ENCODE measurements around the gene PKIG.

Gene PKIG

GRCh38 chr20:44619294-44619693 is 36.9 kb downstream of the PKIG start:
- no peak for DNase-seq (ENCODE audit: low read depth in 2 of 2)

- no peak for DNase-seq (ENCODE audit: low read depth in 2 of 2)
These were observed 37.7 kb downstream of the PKIG start for GRCh38 chr20:44620030-44620429.

- DNase-seq (ENCODE audit: low read depth in 2 of 2) = no peak
These were observed 38.9 kb downstream of the PKIG start for GRCh38 chr20:44621325-44621724.

- DNase-seq (ENCODE audit: low read depth in 2 of 2) = no peak
These were observed 39.6 kb downstream of the PKIG start for GRCh38 chr20:44621939-44622338.

GRCh38 chr20:44622501-44623270 is 40.3 kb downstream of the PKIG start:
- DNase-seq (ENCODE audit: low read depth in 2 of 2) = no peak

GRCh38 chr20:44624152-44624551 is 41.8 kb downstream of the PKIG start:
- no peak for DNase-seq (ENCODE audit: low read depth in 2 of 2)

- no peak for DNase-seq (ENCODE audit: low read depth in 2 of 2)
These were observed 42.4 kb downstream of the PKIG start for GRCh38 chr20:44624743-44625271.

- DNase-seq (ENCODE audit: low read depth in 2 of 2) = no peak
These were observed 43.0 kb downstream of the PKIG start for GRCh38 chr20:44625361-44625760.

- DNase-seq (ENCODE audit: low read depth in 2 of 2) = no peak
These were observed 43.9 kb downstream of the PKIG start for GRCh38 chr20:44626278-44626677.

- no peak for DNase-seq (ENCODE audit: low read depth in 2 of 2)
These were observed 45.1 kb downstream of the PKIG start for GRCh38 chr20:44627364-44628010.

GRCh38 chr20:44629017-44629385 is 46.6 kb downstream of the PKIG start:
- DNase-seq (ENCODE audit: low read depth in 2 of 2) = no peak

GRCh38 chr20:44629542-44629941 is 47.2 kb downstream of the PKIG start:
- DNase-seq (ENCODE audit: low read depth in 2 of 2) = no peak

- no peak for DNase-seq (ENCODE audit: low read depth in 2 of 2)
These were observed 47.9 kb downstream of the PKIG start for GRCh38 chr20:44630297-44630696.

- DNase-seq (ENCODE audit: low read depth in 2 of 2) = no peak
These were observed 49.8 kb downstream of the PKIG start for GRCh38 chr20:44632103-44632752.

GRCh38 chr20:44633187-44633810 is 50.9 kb downstream of the PKIG start:
- DNase-seq (ENCODE audit: low read depth in 2 of 2) = no peak

GRCh38 chr20:44633872-44634600 is 51.7 kb downstream of the PKIG start:
- no peak for DNase-seq (ENCODE audit: low read depth in 2 of 2)

- no peak for DNase-seq (ENCODE audit: low read depth in 2 of 2)
These were observed 53.5 kb downstream of the PKIG start for GRCh38 chr20:44635877-44636276.

GRCh38 chr20:44637042-44637441 is 54.7 kb downstream of the PKIG start:
- DNase-seq (ENCODE audit: low read depth in 2 of 2) = no peak

- DNase-seq (ENCODE audit: low read depth in 2 of 2) = no peak
These were observed 55.4 kb downstream of the PKIG start for GRCh38 chr20:44637522-44638372.

- no peak for DNase-seq (ENCODE audit: low read depth in 2 of 2)
These were observed 58.1 kb downstream of the PKIG start for GRCh38 chr20:44640522-44640921.

GRCh38 chr20:44641325-44641724 is 58.9 kb downstream of the PKIG start:
- DNase-seq (ENCODE audit: low read depth in 2 of 2) = no peak
